ENCODE measurements around the gene SPRED2. TPM values are rescaled to one million over a fixed set of nuclear protein-coding genes. Genes with fewer than 3 reads are reported as not detected.

SPRED2 gene, protein sequence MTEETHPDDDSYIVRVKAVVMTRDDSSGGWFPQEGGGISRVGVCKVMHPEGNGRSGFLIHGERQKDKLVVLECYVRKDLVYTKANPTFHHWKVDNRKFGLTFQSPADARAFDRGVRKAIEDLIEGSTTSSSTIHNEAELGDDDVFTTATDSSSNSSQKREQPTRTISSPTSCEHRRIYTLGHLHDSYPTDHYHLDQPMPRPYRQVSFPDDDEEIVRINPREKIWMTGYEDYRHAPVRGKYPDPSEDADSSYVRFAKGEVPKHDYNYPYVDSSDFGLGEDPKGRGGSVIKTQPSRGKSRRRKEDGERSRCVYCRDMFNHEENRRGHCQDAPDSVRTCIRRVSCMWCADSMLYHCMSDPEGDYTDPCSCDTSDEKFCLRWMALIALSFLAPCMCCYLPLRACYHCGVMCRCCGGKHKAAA
- total RNA-seq, result 7.8 TPM

DNA sequence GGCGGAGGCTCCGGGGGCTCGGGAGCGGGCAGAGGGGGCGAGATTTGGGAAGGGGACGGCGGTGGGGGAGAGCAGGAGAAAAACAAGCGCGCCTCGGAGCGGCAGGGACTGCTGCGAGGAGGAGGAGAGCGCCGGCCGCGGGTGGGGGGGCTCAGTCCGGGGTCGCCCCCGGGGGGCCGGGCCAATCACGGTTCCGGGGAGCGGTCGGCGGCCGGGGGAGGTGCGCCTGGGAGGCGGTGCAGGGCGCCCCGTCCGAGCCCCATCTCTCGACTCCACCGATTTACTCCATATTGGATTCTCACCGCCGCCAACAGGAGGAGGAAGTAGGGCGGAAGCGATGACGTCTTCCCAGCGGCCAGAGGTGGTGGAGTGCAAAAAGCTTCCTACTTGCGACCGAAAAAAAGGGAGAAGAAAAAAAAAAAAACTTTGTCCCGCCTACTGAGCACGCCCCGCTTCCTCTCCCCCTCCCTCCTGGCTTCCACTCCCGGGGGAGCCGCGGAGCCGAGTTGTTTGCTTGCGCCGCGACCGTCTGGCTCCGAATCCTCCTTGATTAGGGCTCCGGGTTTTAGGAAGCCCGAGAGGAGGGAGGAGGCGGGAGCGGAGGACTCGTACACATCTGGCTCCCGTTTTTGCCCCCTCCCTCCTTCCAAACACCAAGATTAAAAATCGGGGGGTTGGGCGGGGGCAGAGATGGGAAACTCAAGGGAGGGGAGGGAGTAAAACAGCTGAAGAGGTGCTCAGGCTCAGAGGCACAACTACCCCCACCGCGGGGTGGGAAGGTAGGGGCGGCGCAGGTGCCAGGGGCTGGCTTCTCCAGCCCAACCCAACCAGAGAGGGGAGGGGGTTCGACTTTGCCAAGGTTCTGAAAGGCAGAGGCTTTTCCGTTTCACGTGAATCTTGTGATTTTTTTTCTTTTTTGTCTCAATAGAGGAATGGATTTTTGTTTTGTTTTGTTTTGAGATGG is at the start of gene SPRED2:
Gene SPRED2 (minus strand): TSS at position 373 of the 964 bp plus-strand sequence. CDS start 612 bp downstream, outside the sequence.
- H3K27me3 ChIP-seq (ENCODE audit: control insufficient read depth in 3 of 3, insufficient read depth in 3 of 3, low read length in 3 of 3), result peaks cover 0 to 13% (median 0%) of the 10 kb centered on the region in 3 donors
- H3K9me3 ChIP-seq (ENCODE audit: control insufficient read depth in 3 of 3, low read length in 3 of 3), result no peaks in the 10 kb centered on the region
- no peaks in the 10 kb centered on the region for H3K36me3 ChIP-seq (ENCODE audit: control insufficient read depth in 3 of 3, insufficient read depth in 3 of 3, low read length in 3 of 3)
- peaks cover 22 to 26% (median 23%) of the 10 kb centered on the region in 3 donors for H3K4me1 ChIP-seq (ENCODE audit: control insufficient read depth in 3 of 3, insufficient read depth in 3 of 3, low read length in 3 of 3)
- peak within 1 kb of the TSS; percentile 72 to 83 (median 75) for H3K4me3 ChIP-seq (ENCODE audit: low read length in 3 of 3)
- H3K9ac ChIP-seq (ENCODE audit: low read depth in 1 of 3, low read length in 3 of 3), result peak within 1 kb of the TSS; percentile 70 to 82 (median 79)
- H3K27ac ChIP-seq (ENCODE audit: low read depth, low read length), result peak within 1 kb of the TSS; percentile 84

DNA sequence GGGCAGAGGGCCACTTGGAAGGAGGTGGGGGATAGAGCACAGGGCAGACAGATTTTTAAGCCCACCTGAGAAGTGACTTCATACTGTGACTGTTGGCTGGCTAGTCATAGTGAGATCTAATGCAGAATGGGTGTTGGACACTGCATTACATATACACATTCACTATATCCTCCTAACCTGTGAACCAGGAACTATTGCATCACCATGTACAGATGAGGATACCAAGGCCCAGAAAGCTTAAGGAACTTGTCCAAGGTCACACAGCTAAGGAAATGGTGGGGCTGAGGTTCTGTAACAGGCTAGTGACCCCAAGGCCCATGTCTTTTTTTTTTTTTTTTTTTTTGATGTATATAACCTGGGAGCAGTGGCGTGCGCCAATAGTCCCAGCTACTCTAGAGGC is 49.6 kb upstream of the SPRED2 start:
- no peak overlapping the region for H3K27ac ChIP-seq (ENCODE audit: low read depth, low read length)
- no peaks in the 10 kb centered on the region for H3K27me3 ChIP-seq (ENCODE audit: control insufficient read depth in 3 of 3, insufficient read depth in 3 of 3, low read length in 3 of 3)
- H3K9ac ChIP-seq (ENCODE audit: low read depth in 1 of 3, low read length in 3 of 3), result no peak overlapping the region
- H3K36me3 ChIP-seq (ENCODE audit: control insufficient read depth in 3 of 3, insufficient read depth in 3 of 3, low read length in 3 of 3), result no peaks in the 10 kb centered on the region
- no peaks in the 10 kb centered on the region for H3K9me3 ChIP-seq (ENCODE audit: control insufficient read depth in 3 of 3, low read length in 3 of 3)
- H3K4me3 ChIP-seq (ENCODE audit: low read length in 3 of 3), result no peak overlapping the region
- no peaks in the 10 kb centered on the region for H3K4me1 ChIP-seq (ENCODE audit: control insufficient read depth in 3 of 3, insufficient read depth in 3 of 3, low read length in 3 of 3)

DNA sequence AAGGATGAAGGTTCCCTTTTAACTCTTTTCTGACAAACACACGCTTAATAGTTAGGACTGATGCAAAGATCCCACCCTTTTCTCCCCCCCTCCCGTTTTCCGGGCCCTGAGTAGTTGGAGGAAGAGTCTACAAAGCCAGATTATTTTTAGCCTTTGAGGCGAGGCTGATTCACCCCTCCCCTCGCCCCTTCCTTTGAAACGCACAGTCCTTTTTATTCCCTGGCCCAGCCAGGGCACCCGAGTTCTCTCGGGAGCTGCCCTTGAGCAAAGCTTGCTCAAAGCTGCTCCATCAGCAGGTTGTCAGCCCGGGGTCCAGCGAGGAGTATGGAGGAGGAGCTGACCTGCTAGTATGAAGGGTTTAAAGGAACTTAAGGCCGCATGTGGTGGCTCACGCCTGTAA is 47.1 kb upstream of the SPRED2 start:
- Histone ChIP-seq H3K36me3 (ENCODE audit: control insufficient read depth in 3 of 3, insufficient read depth in 3 of 3, low read length in 3 of 3) (no peaks in the 10 kb centered on the region), H3K9me3 (ENCODE audit: control insufficient read depth in 3 of 3, low read length in 3 of 3) (peaks cover 0 to 3% (median 0%) of the 10 kb centered on the region in 3 donors), H3K27me3 (ENCODE audit: control insufficient read depth in 3 of 3, insufficient read depth in 3 of 3, low read length in 3 of 3) (no peaks in the 10 kb centered on the region), H3K9ac (ENCODE audit: low read depth in 1 of 3, low read length in 3 of 3) (no peak overlapping the region), H3K27ac (ENCODE audit: low read depth, low read length) (no peak overlapping the region), H3K4me1 (ENCODE audit: control insufficient read depth in 3 of 3, insufficient read depth in 3 of 3, low read length in 3 of 3) (no peaks in the 10 kb centered on the region), H3K4me3 (ENCODE audit: low read length in 3 of 3) (no peak overlapping the region)

DNA sequence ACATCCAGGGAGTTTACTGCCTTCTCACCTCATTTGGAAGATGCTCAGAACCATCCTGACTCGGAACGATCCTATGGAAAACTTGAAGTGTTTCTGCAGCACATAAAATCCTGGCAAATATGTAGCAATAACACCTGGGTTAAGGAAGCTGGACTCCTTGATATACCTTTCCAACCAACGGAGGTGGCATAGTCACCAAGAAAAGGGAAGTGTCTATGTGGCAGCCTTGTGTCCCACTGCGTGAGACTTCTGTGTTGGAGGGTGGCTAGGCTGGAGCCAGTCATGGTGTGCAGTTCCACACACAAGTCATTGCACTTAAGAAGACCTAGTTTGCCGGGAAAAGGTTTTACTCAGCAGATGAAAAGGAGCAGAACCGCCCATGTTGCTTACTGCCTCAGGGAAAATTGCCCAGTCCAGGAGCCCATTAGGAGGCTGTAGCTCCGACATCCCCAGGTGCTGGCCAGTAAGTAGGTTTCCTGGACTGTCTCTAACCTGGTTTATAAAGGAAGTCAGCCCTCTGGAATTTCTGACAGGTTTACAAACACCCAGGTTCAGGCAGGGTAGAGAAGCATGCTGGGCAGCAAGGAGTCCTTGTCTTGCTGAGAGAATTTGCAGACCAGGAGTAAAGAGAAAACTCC is 46.2 kb upstream of the SPRED2 start:
- Histone ChIP-seq H3K27ac (ENCODE audit: low read depth, low read length) (no peak overlapping the region), H3K4me1 (ENCODE audit: control insufficient read depth in 3 of 3, insufficient read depth in 3 of 3, low read length in 3 of 3) (no peaks in the 10 kb centered on the region)

DNA sequence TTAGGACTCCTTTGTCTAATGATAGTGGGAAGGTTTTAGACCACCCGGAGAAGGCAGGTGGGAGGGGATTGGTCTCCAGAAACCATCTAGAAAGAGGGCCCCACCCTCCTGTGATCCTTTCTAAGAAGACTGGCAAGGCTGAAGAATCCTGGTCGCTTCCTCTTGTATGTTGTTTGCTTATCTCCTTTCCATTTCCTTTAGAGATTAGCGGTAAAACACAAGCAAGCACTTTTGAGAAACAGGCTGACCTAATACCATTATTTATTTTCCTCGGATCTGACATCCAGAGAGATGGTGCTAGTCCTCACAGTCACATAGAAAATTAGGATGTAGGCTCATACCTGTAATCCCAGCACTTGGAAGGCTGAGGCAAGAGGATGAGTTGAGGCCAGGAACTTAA is 45.2 kb upstream of the SPRED2 start:
- Histone ChIP-seq H3K4me3 (ENCODE audit: low read length in 3 of 3) (no peak overlapping the region), H3K9ac (ENCODE audit: low read depth in 1 of 3, low read length in 3 of 3) (no peak overlapping the region), H3K27me3 (ENCODE audit: control insufficient read depth in 3 of 3, insufficient read depth in 3 of 3, low read length in 3 of 3) (no peaks in the 10 kb centered on the region), H3K27ac (ENCODE audit: low read depth, low read length) (no peak overlapping the region), H3K4me1 (ENCODE audit: control insufficient read depth in 3 of 3, insufficient read depth in 3 of 3, low read length in 3 of 3) (no peaks in the 10 kb centered on the region), H3K36me3 (ENCODE audit: control insufficient read depth in 3 of 3, insufficient read depth in 3 of 3, low read length in 3 of 3) (no peaks in the 10 kb centered on the region), H3K9me3 (ENCODE audit: control insufficient read depth in 3 of 3, low read length in 3 of 3) (peaks cover 0 to 3% (median 0%) of the 10 kb centered on the region in 3 donors)

More for the DNA sequence above, 46.2 kb upstream of the SPRED2 start:
- H3K9me3 ChIP-seq (ENCODE audit: control insufficient read depth in 3 of 3, low read length in 3 of 3), result peaks cover 0 to 3% (median 0%) of the 10 kb centered on the region in 3 donors
- no peaks in the 10 kb centered on the region for H3K36me3 ChIP-seq (ENCODE audit: control insufficient read depth in 3 of 3, insufficient read depth in 3 of 3, low read length in 3 of 3)
- no peak overlapping the region for H3K9ac ChIP-seq (ENCODE audit: low read depth in 1 of 3, low read length in 3 of 3)
- H3K4me3 ChIP-seq (ENCODE audit: low read length in 3 of 3), result no peak overlapping the region
- no peaks in the 10 kb centered on the region for H3K27me3 ChIP-seq (ENCODE audit: control insufficient read depth in 3 of 3, insufficient read depth in 3 of 3, low read length in 3 of 3)

DNA sequence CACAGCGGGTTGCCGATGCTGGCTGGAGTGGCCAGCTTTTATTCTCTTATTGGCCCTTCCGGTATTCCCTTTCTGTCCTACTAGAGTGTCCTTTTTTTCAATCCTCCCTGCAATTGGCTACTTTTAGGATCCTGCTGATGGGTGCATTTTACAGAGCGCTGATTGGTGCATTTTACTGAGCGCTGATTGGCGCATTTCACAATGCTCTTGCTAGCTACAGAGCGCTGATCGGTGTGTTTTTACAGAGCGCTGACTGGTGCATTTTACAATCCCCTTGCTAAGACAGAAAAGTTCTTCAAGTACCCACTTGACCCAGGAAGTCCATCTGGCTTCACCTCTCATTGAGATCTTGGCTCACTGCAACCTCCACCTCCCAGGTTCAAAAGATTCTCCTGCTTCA is 44.4 kb upstream of the SPRED2 start:
- no peaks in the 10 kb centered on the region for H3K36me3 ChIP-seq (ENCODE audit: control insufficient read depth in 3 of 3, insufficient read depth in 3 of 3, low read length in 3 of 3)
- H3K27ac ChIP-seq (ENCODE audit: low read depth, low read length), result no peak overlapping the region
- H3K27me3 ChIP-seq (ENCODE audit: control insufficient read depth in 3 of 3, insufficient read depth in 3 of 3, low read length in 3 of 3), result no peaks in the 10 kb centered on the region
- no peak overlapping the region for H3K9ac ChIP-seq (ENCODE audit: low read depth in 1 of 3, low read length in 3 of 3)
- peaks cover 0 to 3% (median 0%) of the 10 kb centered on the region in 3 donors for H3K9me3 ChIP-seq (ENCODE audit: control insufficient read depth in 3 of 3, low read length in 3 of 3)
- no peaks in the 10 kb centered on the region for H3K4me1 ChIP-seq (ENCODE audit: control insufficient read depth in 3 of 3, insufficient read depth in 3 of 3, low read length in 3 of 3)
- no peak overlapping the region for H3K4me3 ChIP-seq (ENCODE audit: low read length in 3 of 3)

DNA sequence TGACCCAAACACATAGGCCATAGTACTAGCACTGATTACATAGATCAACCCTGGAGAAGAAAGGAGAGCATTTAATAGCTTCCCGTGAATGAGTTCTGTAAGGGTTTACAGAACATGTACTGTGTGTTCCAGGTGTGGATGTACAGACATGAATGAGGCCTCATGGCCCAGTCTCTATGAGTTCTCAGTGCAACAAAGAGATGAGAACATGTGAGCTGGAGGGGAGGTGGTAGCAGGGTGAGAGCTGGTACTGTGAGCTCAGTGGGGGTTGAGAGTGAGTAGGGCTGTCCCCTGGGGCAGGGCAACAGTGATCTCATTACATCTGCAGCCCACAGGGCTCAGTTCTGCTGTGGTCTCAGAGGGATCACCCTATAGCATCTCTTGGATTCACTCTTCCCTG is 42.6 kb upstream of the SPRED2 start:
- Histone ChIP-seq H3K27me3 (ENCODE audit: control insufficient read depth in 3 of 3, insufficient read depth in 3 of 3, low read length in 3 of 3) (no peaks in the 10 kb centered on the region), H3K27ac (ENCODE audit: low read depth, low read length) (no peak overlapping the region), H3K4me3 (ENCODE audit: low read length in 3 of 3) (no peak overlapping the region), H3K4me1 (ENCODE audit: control insufficient read depth in 3 of 3, insufficient read depth in 3 of 3, low read length in 3 of 3) (no peaks in the 10 kb centered on the region), H3K9me3 (ENCODE audit: control insufficient read depth in 3 of 3, low read length in 3 of 3) (peaks cover 0 to 3% (median 0%) of the 10 kb centered on the region in 3 donors), H3K36me3 (ENCODE audit: control insufficient read depth in 3 of 3, insufficient read depth in 3 of 3, low read length in 3 of 3) (no peaks in the 10 kb centered on the region), H3K9ac (ENCODE audit: low read depth in 1 of 3, low read length in 3 of 3) (no peak overlapping the region)

DNA sequence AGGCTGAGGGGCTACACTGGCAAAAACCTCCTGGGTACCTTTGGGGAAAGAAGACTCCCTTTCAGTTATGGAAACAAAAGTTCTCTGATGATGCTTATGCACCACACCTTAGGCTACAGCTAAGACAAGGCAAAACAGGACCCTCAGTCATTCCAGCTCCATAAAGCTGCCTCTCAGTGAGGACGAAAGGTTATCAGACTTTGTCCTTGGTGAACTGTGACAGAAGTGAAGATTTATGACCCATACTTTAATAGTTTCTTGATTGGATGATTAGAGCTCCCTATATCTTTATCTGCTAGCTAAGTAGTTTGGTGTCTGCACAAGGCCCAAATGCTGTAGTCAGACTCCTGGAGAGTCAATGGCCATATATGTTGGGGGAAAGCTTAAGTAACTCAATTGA is 40.6 kb upstream of the SPRED2 start:
- peaks cover 0 to 3% (median 0%) of the 10 kb centered on the region in 3 donors for H3K9me3 ChIP-seq (ENCODE audit: control insufficient read depth in 3 of 3, low read length in 3 of 3)
- H3K27me3 ChIP-seq (ENCODE audit: control insufficient read depth in 3 of 3, insufficient read depth in 3 of 3, low read length in 3 of 3), result no peaks in the 10 kb centered on the region
- no peak overlapping the region for H3K9ac ChIP-seq (ENCODE audit: low read depth in 1 of 3, low read length in 3 of 3)
- no peaks in the 10 kb centered on the region for H3K4me1 ChIP-seq (ENCODE audit: control insufficient read depth in 3 of 3, insufficient read depth in 3 of 3, low read length in 3 of 3)
- no peak overlapping the region for H3K4me3 ChIP-seq (ENCODE audit: low read length in 3 of 3)
- H3K27ac ChIP-seq (ENCODE audit: low read depth, low read length), result no peak overlapping the region
- H3K36me3 ChIP-seq (ENCODE audit: control insufficient read depth in 3 of 3, insufficient read depth in 3 of 3, low read length in 3 of 3), result no peaks in the 10 kb centered on the region

DNA sequence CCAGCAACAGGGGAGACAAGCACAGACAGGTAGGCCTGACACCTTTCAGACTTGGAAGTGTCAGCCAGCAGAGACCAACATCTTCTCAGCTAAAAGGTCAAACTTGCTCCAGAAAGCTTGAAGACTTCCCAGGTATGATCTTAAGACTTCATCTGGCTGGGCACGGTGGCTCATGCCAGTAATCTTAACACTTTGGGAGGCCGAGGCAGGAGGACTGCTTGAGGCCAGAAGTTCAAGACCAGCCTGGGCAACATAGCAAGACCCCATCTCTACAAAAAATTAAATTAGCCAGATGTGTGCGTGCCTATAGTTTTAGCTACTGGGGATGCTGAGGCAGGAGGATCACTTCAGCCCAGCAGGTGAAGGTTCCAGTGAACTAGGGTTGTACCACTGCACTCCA is 39.0 kb upstream of the SPRED2 start:
- Histone ChIP-seq H3K4me3 (ENCODE audit: low read length in 3 of 3) (no peak overlapping the region), H3K36me3 (ENCODE audit: control insufficient read depth in 3 of 3, insufficient read depth in 3 of 3, low read length in 3 of 3) (no peaks in the 10 kb centered on the region), H3K27me3 (ENCODE audit: control insufficient read depth in 3 of 3, insufficient read depth in 3 of 3, low read length in 3 of 3) (no peaks in the 10 kb centered on the region), H3K9ac (ENCODE audit: low read depth in 1 of 3, low read length in 3 of 3) (no peak overlapping the region), H3K9me3 (ENCODE audit: control insufficient read depth in 3 of 3, low read length in 3 of 3) (peaks cover 0 to 3% (median 0%) of the 10 kb centered on the region in 3 donors), H3K4me1 (ENCODE audit: control insufficient read depth in 3 of 3, insufficient read depth in 3 of 3, low read length in 3 of 3) (no peaks in the 10 kb centered on the region), H3K27ac (ENCODE audit: low read depth, low read length) (no peak overlapping the region)
